Chondrocyte (in vitro differentiated cells): ENCODE data around the gene PXT1. TPM values are rescaled to one million over a fixed set of nuclear protein-coding genes. Genes with fewer than 3 reads are reported as not detected.

Experiments used
- DNase-seq: peaks from one replicate; pipeline ENCODE4 v3.0.0; 2021; ENCODE audit warnings: mixed read lengths, low spot score
- H3K27ac Mint-ChIP-seq: one replicate; pipeline ENCODE4 v1.8.0; 2021; ENCODE audit warnings: mild to moderate bottlenecking, moderate library complexity, mixed read lengths; ENCODE audit not compliant: unreplicated experiment
- H3K27me3 Mint-ChIP-seq: 2 replicates; pipeline ENCODE4 v1.8.0; 2021; ENCODE audit warnings: low read depth, mixed read lengths
- H3K36me3 Mint-ChIP-seq: 2 replicates; pipeline ENCODE4 v1.8.0; 2021; ENCODE audit warnings: low read depth, mixed read lengths
- H3K4me1 Mint-ChIP-seq: 2 replicates; pipeline ENCODE4 v1.8.0; 2021; ENCODE audit warnings: low read depth, mild to moderate bottlenecking, mixed read lengths
- H3K4me3 Mint-ChIP-seq: one replicate; pipeline ENCODE4 v1.8.0; 2021; ENCODE audit warnings: mild to moderate bottlenecking, moderate library complexity, mixed read lengths; ENCODE audit not compliant: unreplicated experiment
- H3K9me3 Mint-ChIP-seq: 2 replicates; pipeline ENCODE4 v1.8.0; 2021; ENCODE audit warnings: low read depth, mixed read lengths
- CTCF ChIP-seq: fragments of 200-600 bp; sonication (generic); IDR thresholded peaks from 2 replicates; pipeline ENCODE4 v1.5.0; 2021; ENCODE audit warnings: antibody characterized with exemption, mild to moderate bottlenecking, moderate library complexity
- total RNA-seq: library from RNA; stranded (reverse); gene quantifications from 3 replicates; pipeline ENCODE4 v1.2.1, GENCODE V29; 2021

PXT1 gene
- total RNA-seq, 1 donor from 2014 or later = not detected

GRCh38 chr6:36432151-36432671, 10.4 kb downstream of the PXT1 start:
- no peak for TF ChIP-seq CTCF
- Mint-ChIP-seq H3K27ac (peak overlapping the region; percentile 85), H3K4me3 (peak overlapping the region; percentile 4), H3K9me3 (no peaks in the 10 kb centered on the region), H3K36me3 (no peaks in the 10 kb centered on the region), H3K27me3 (no peaks in the 10 kb centered on the region), H3K4me1 (peaks cover 37% of the 10 kb centered on the region)
- no peak for DNase-seq

- Mint-ChIP-seq H3K27me3 (no peaks in the 10 kb centered on the region), H3K4me3 (no peak overlapping the region), H3K4me1 (peaks cover 28% of the 10 kb centered on the region), H3K27ac (no peak overlapping the region), H3K36me3 (no peaks in the 10 kb centered on the region), H3K9me3 (no peaks in the 10 kb centered on the region)
- DNase-seq = no peak
- TF ChIP-seq CTCF = no peak
Observed at GRCh38 chr6:36431197-36431596, 11.5 kb downstream of the PXT1 start.

GRCh38 chr6:36430351-36430750, 12.3 kb downstream of the PXT1 start:
- no peak for TF ChIP-seq CTCF
- no peak overlapping the region for H3K4me3 Mint-ChIP-seq
- no peaks in the 10 kb centered on the region for H3K9me3 Mint-ChIP-seq
- H3K4me1 Mint-ChIP-seq = peaks cover 23% of the 10 kb centered on the region
- H3K36me3 Mint-ChIP-seq = no peaks in the 10 kb centered on the region
- no peak overlapping the region for H3K27ac Mint-ChIP-seq
- no peak for DNase-seq
- H3K27me3 Mint-ChIP-seq = no peaks in the 10 kb centered on the region

GRCh38 chr6:36428911-36429310, 13.7 kb downstream of the PXT1 start:
- Mint-ChIP-seq H3K9me3 (no peaks in the 10 kb centered on the region), H3K27me3 (no peaks in the 10 kb centered on the region), H3K36me3 (no peaks in the 10 kb centered on the region), H3K27ac (no peak overlapping the region), H3K4me3 (no peak overlapping the region), H3K4me1 (peaks cover 23% of the 10 kb centered on the region)
- TF ChIP-seq CTCF = no peak
- DNase-seq = no peak

GRCh38 chr6:36426622-36427021, 16.0 kb downstream of the PXT1 start:
- peaks cover 20% of the 10 kb centered on the region for H3K4me1 Mint-ChIP-seq
- no peak overlapping the region for H3K4me3 Mint-ChIP-seq
- H3K27ac Mint-ChIP-seq = no peak overlapping the region
- H3K36me3 Mint-ChIP-seq = no peaks in the 10 kb centered on the region
- no peaks in the 10 kb centered on the region for H3K9me3 Mint-ChIP-seq
- no peak for DNase-seq
- no peaks in the 10 kb centered on the region for H3K27me3 Mint-ChIP-seq
- no peak for TF ChIP-seq CTCF
